Endometrial microvascular endothelial cells (primary cell): Measurements from ENCODE around the gene GSC. TPM values are rescaled to one million over a fixed set of nuclear protein-coding genes. Genes with fewer than 3 reads are reported as not detected.
"Not testable (repeated sequence)": the region's sequence is repeated elsewhere in the genome, so short reads cannot be mapped to it uniquely, and the experiment has no call there.

ENCODE experiments used
- in situ Hi-C: cut with HindIII; loops from 2 replicates; pipeline ENCODE4 v1.10.0; 2017; ENCODE audit warnings: low sequenced_read_pairs, low pct_unique_long_range_greater_than_20kb; ENCODE audit errors: inconsistent ontology term
- total RNA-seq: library from RNA; depleted of rRNA; stranded (reverse); fragments of >200 nt; gene quantifications from one replicate; pipeline ENCODE4 v1.2.3, GENCODE V29; 2015; ENCODE audit errors: inconsistent ontology term

The GSC gene
- total RNA-seq: not detected

DNA sequence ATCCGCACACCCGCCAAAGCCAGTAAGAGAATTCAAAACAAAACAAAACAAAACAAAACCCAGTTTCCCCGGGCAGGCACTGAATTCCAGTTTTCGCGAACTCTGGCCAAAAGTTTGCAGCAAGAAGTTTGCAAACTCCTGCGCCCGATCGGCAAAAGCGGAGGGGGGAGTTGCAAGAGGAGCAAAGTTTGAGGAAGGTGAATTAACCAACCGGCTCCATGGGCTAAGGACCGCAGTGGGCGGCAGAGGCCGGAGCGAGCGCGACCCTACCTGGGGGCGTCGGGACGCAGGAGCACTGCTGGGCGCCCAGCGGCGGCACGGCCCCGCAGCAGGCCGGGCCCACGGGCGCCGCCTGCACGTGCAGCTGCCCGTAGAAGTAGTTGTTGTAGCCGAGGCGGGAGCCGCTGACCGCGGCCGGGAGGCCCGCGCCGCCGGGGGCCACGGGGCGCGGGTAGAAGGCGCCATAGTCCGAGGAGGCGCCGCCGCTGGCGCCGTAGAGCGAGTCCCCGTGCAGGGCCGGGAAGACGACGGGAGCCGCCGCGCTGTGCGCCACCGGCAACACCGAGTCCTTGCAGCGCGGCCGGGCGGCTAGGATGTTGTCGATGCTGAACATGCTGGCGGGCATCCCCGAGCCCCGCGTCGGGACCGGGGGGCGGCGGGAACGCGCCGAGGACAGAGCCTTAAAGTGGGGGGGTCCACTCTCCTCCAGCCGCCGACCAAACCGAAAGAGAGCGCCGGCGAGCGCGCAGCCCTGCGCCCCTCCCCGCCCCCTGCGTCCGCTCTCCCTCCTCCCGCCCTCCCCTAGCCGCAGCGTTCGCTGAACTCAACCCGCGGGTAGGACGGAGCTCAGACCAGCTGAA, at the start of gene GSC:
Gene GSC, minus strand, starts transcription at position 723 of the 860 bp plus-strand sequence. Its CDS starts 98 bp downstream, at position 625.
- in situ Hi-C loops: no loop called here

DNA sequence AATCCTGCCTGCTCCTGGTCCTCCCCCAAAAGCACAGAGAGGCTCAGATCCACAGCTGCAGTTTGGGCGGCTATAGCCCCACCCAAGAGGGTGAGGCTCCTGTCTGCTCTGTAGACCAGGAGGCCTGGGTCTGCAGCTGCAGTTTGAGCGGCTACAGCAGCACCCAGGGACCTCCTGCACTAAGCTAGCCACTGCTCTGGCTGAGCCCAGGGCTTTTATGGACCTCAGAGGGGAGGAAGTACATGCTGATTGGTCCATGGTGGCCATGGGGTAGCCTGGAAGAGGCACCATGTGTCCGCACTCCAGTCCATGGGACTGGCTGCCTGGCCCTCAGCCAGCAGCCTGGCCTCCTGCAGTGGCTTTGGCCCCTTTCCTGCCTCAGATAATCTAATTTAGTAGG, 49.6 kb upstream of the GSC start:
- in situ Hi-C loops: no loop called here

DNA sequence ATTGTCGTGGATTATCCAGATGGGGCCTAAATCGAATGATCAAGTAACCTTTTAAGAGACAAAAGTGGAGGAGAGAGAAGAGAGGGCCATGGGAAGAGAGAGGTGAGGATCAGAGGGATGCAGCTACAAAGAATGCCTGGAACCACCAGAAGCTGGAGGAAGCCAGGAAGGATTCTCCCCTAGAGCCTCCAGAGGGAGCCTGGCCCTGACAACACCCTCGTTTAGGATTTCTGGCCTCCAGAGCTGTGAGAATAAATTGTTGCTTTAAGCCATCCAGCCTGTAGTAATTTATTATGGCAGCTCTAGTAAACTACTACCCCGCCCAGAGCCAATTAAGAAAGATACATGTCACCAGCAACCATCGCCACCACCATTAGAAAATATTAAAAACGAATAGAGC, 46.2 kb upstream of the GSC start:
- in situ Hi-C loops: no loop called here

DNA sequence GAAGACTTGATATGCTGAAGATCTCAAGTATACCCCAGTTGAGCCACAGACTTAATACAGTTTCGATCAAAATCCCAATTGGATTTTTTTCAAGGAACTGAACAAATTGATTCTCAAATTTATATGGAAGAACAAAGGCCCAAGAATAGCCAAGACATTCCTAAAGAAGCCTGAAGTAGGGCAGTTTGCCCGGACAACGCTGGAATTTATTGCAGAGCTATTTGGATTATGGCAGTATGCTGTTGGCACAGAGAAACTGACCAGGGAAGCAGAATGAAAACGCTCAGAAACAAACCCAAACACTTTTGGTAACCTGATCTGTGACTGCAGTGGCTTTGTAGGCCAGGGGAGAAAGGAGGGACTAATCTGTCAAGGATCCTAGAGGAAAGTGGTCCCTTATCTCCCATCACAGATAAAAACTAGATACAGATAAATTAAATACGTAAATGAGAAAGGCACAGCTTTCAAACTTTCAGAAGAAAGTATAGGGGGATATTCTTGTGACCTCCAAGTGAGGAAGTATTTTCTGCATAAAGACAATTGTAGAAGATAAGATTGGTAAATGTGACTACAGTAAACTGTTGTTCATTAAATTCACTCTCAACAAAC, 35.9 kb upstream of the GSC start:
- in situ Hi-C loops: no loop called here

DNA sequence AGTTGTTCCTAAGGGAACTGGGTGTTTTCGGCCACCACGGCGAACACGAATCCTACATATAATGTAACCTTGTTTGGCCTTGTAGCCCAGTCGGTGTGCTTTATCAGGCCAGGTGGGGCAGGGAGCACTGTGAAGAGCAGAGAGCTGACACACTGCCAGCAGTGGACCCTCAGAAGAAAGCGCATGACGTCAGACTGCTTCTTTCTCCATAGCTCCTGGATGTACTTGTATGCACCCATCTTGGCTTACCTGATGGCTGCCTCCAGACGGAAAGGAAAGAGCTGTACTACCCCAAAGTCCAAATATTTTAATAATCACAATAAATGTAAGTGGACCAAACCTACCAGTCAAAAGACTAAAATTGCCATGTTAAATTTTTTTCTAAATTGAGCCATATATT, 31.3 kb upstream of the GSC start:
- in situ Hi-C loops: no loop called here

DNA sequence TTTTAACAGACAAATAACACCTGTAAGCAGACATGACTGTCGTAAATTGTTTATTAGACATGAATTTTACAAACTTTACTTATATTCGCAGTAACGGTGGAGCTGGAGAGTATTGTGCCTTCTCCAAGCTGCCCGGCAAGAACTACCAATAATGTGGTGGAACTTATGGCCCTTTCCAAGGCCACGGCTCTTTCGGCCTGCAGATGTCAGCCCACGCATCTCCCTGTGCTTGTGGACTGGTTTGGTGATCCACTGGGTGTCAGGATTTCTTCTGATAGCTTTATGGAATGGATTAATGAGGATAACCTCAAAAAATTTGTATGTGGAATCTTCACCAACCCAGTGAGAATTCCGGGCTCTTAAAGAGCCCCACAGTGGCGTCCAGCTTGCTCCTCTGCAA, 30.9 kb upstream of the GSC start:
- in situ Hi-C loops: not testable (repeated sequence)

DNA sequence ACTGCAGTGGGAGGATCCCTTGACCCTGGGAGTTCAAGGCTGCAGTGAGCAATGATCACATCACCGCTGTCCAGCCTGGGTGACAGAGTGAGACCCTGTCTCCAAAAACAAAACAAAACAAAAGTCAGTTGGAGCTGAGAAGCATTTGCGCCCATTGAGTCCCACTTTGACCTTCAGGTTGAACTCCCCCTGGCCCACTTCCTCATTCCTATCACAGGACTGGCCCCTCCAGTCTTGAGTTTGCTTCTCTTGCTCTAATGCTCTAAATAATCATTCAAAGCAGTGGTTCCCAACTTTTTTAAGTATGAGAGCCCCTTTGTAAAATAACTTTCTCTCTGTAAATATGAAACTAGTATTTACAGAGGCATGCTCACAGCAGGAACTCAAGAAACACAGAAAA, 28.0 kb upstream of the GSC start:
- in situ Hi-C loops: no loop called here

DNA sequence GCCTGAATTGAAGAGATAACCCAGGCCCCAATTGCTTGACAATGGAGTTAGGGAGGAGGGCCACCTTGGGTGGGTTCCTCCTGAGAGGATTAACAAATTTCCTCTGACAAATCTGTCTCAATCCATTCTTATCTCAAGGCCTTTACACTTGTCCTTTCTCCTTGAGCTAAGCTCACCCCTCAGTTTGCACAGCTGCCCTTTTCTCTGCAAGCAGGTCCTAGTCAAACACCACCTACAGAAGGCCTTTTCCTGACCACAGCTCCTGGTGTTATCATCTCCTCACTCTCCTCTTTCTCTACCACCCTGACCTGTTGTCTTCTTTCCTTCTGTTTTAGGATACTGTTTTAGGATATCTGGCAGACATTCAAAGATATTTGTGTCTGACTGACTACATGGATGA, 26.4 kb upstream of the GSC start:
- in situ Hi-C loops: no loop called here

DNA sequence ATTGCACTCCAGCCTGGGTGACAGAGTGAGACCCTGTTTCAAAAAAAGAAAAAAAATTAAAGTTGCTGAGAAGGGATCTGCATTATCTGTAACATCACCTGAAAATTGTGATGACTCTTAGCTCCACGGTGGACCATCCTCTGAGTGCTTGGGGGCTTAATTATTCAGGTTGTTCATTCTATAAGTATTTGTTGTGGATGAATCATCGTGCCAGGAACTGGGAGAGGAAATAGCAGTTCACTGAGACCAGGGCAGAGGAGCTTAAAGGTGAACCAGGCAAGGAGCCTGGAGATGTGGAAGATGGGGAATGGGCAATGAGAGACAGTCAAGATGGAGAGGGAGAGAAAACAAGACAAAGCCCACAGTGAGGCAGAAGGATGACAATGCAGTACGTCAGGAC, 25.5 kb upstream of the GSC start:
- in situ Hi-C loops: no loop called here

DNA sequence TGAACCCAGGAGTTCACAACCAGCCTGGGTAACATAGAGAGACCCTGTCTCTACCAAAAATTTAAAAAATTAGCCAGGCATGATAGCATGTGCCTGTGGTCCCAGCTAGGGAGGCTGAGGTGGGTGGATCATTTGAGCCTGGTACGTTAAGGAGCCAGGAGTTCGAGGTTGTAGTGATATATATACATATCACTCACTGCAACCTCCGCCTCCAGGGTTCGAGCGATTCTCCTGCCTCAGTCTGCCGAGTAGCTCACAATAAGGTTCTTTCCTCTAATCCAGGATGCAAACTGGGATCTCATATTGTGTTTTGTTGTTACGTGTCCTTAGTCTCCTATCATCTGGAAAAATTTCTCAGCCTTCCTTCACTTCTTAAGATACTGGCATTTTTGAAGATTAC, 24.0 kb upstream of the GSC start:
- in situ Hi-C loops: no loop called here

DNA sequence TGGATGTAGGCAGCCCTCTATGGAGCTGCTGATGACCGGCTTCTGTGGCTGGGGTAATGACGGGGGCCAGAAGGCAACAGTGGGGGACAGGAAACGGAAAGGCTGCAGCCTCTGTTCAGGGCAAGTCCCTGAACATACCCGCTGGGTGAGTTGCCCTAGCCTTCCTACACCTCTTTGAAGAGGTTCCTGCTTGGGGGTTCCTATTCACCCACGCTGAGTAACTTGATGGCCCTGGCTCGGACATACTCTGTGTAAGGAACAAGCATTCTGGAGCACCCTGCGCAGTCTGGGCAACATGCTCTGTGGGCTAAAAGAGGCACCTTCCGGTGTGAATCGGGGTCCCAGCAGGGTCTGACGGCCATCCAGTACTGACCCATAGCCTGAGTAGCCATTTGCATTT, 17.7 kb upstream of the GSC start:
- in situ Hi-C loops: no loop called here

DNA sequence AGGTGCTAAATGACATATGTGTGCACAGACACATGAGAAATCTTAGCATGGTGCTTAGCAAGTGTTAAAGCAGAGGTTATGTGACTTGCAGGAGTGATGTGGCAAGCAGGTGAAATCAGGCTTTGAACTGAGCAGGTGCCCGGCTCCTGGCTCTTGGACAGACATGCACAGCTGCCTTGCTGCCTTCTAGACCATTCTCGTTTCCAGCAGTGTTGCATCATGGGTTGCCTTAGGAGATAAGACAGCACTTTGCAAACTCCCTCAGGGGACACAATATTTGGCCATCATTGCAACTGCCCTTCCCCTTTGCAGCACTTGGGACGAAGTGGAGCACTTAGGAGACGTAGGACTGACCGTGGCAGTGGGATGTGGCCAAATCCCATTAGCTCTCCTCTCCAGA, 17.2 kb upstream of the GSC start:
- in situ Hi-C loops: no loop called here

DNA sequence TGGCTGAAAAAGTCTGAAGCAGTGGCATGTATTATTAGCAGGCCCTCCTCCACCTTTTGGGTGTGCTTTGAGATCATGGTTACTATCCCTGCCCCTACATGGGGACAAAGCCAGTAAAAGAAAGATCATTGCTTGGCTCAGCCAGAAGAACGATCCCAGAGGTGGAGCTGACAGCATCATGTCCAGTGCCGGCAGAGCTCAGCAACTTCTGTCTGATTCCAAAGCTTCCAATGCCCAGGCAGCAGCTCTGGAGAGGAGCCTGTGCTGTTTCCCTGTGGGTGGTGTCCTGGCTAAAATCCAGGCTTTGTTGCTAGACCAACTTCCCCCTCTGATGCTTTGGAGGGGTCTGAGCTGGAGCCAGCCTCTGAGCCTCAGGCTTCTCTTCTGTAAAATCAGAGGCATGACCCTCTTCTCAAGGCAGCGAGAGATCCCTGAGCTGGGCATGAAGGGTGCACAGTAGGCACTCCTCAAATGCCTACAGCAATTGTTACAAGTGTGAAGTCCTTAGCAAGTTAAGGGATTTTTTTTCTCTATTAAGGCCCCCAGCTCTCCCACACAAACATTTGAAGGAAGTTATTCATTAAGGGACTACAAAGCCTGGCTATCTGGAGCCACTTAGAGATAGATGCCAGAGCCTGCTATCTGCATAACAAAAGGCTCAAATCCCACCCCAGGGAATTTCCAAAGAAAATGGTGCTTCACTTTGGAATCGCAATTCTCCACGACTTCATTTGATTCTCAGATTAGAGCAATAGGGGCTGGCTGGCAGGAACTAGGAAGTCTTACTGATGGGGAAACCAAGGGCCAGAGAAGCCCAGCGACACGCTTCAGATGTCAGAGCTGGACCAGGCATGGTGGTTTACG, 10.9 kb upstream of the GSC start:
- in situ Hi-C loops: no loop called here

DNA sequence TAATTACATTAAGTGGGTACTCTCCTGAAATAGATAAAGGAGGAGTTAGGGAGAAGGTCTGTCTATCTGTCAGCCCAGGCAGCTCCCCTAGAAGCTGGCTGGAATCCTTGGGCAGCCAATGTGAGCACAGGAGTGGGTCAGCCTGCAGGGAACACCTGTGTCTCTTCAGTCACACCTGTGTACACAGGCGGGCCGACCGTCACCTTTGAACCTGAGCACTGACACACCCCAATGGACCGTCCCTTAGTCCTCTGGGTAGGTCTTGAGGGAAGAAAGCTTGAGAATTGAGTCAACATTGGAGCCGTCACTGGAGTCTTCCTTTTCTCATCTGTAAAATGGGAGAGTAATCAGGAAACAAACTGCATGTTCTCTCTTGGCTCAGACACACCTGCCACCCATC, 9.8 kb upstream of the GSC start:
- in situ Hi-C loops: no loop called here

DNA sequence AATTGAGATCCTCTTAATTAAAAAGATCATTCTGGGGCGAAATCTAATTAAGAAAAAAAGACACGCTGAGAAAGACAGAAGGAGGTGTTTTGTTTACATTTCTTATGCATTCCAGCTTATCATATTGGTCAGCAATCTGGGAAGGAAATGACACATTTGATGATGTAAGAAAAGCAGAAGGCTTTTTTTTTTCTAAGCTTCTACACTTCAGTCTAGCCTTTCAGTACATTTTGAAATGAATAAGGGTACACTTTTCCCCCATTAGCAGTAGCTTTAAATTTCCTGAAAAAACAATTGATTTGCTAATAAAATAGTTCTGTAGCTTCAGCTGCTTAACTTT, 5.9 kb upstream of the GSC start:
- in situ Hi-C loops: no loop called here

DNA sequence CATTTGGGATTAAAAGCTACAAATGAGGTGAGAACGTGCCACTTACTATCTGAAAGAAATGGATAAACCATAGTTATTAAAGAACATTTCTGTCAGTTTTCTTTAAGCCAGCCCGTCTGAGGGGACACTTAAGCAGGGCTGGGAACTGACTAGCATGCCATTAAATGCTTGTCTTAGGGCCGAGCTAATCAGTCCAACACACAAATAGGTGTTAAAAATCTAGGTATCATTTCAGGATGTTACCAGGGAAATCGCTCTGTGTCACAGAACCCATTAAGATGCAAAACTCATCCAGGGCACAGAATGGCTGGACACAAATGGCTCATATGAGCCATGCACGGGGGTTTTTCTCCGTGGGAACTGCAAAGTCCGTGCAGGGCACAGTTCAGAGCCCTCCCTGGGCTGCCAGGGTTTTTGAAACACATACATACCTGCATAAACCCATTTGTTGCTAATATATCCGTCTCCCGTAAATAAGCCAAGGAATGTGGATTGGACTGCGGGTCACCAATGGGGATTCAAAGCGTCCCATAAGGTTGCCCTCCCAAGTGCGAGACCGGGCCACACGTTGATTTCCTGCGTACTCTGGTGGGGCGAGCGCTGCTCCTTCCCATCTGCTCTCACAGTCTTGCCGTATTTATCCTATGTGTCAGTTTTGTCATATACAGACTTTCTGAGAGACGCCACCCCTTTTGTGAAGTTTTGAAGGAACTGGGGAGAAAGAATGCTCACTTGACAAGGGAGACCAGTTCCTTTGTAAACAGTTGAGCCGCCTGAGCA, 5.4 kb upstream of the GSC start:
- in situ Hi-C loops: no loop called here

DNA sequence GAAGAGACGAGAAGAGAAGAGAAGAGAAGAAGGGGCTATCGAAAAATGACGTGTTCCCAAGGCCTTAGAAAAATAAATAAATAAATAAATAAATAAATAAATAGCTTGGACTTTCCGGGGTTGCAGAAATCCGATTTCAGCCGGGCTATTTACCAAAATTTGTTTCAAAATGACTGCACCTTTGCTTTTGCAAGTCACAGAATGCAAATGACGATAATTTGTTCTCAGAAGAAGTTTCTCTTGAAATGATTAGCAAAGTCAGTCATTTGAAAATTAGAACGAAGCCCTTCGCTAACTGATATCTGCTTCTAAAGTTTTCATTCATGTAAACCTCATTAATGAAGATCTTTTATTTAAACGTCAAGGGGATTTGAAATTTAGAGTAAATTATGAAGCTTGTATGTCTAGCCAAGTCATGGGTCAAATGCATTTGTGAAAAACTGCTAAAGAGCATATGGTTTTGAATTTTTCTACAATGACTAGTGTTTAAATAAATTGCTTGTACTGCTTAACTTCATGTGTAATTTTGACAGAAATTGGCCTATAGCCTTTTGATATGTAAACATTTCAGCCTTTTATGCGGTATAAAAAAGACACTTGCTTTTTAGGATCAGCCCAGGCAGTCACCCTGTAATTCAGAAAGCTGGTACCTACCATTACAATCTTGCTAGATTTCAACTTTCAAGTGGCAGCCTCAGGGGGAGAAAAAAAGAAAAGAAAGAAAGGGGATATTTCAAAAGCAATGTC, 4.6 kb upstream of the GSC start:
- in situ Hi-C loops: no loop called here

DNA sequence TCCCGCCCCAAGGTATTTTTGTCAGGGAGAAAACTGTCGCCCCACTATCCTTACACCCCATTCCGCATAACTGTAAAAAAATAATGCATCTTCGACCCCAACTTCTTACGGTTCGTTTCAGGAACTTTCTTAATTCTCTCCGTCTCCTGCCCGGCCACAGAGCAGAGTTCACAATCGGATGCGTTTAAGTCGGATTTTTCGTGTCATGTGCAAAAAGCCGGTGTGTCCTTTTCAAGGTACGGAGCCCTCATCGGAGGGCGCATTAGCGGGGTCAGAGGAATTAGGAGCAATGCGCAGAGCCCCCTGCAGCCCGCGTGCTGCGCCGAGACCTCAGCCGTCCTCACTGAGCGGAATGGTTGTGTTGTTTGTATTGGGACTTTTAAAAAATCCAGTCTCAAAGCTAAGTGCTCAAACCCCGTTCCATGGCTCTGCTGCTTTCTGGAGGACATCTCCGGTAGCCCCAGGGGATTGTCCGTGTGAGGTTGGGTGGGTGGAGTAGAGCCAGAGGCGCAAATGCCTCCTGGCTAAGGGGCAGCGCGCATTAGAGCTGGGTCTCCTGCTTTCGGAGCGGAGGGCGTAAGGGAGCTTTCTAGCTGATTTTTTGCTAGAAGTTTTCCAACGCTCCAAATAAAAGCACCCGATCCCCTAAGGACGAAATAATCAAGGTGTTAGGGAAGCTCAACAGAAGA, 3.9 kb upstream of the GSC start:
- in situ Hi-C loops: no loop called here
